Amniotic stem cell (primary cell): ENCODE results near the gene RUFY3.
"Not testable (repeated sequence)": the region's sequence is repeated elsewhere in the genome, so short reads cannot be mapped to it uniquely, and the experiment has no call there.

Experiments
- DNase-seq: peaks from one replicate; lab custom pipeline; 2025; lab: John Stamatoyannopoulos, UW

The RUFY3 gene

GRCh38 chr4:70840631-70841030 is 118.9 kb downstream of the RUFY3 start:
- DNase-seq, result not testable (repeated sequence)

- no peak for DNase-seq
These were observed 119.4 kb downstream of the RUFY3 start for GRCh38 chr4:70841211-70841610.

- no peak for DNase-seq
These were observed 120.2 kb downstream of the RUFY3 start for GRCh38 chr4:70841951-70842350.

- no peak for DNase-seq
These were observed 121.1 kb downstream of the RUFY3 start for GRCh38 chr4:70842761-70843435.

- no peak for DNase-seq
These were observed 122.4 kb downstream of the RUFY3 start for GRCh38 chr4:70844180-70844579.

- no peak for DNase-seq
These were observed 127.5 kb downstream of the RUFY3 start for GRCh38 chr4:70849291-70849690.

GRCh38 chr4:70855464-70855863 is 133.7 kb downstream of the RUFY3 start:
- DNase-seq, result no peak
